Tibial nerve (tissue), 4 donors: ENCODE results near the gene BRIP1. TPM values are rescaled to one million over a fixed set of nuclear protein-coding genes. Genes with fewer than 3 reads are reported as not detected.
"Not testable (repeated sequence)": the region's sequence is repeated elsewhere in the genome, so short reads cannot be mapped to it uniquely, and the experiment has no call there.

Experiments
- DNase-seq, 2 donors: peaks; one replicate each; pipeline ENCODE4 v3.0.0-alpha.2; 2019; ENCODE audit warnings: low spot score in 2 of 2
- H3K27ac ChIP-seq, 4 donors: fragments of 200-600 bp; sonication (generic) in 3 of 4; one replicate each; pipeline ENCODE4 v1.5.1; 2017 to 2019; ENCODE audit warnings: mild to moderate bottlenecking in 1 of 4
- H3K27me3 ChIP-seq, 2 donors: fragments of 200-600 bp; sonication (generic) in 1 of 2; one replicate each; pipeline versions ENCODE4 v1.5.1 to v1.6.0; 2017 to 2019
- H3K36me3 ChIP-seq, 3 donors: fragments of 200-600 bp; sonication (generic); one replicate each; pipeline ENCODE4 v1.5.1; 2018 to 2019
- H3K4me1 ChIP-seq, 4 donors: fragments of 200-600 bp; sonication (generic) in 3 of 4; one replicate each; pipeline ENCODE4 v1.5.1; 2017 to 2019
- H3K4me3 ChIP-seq, 4 donors: fragments of 200-600 bp; sonication (generic) in 3 of 4; one replicate each; pipeline ENCODE4 v1.5.1; 2017 to 2019; ENCODE audit warnings: mild to moderate bottlenecking in 1 of 4, moderate library complexity in 1 of 4
- H3K9me3 ChIP-seq, 4 donors: fragments of 200-600 bp; sonication (generic) in 3 of 4; one replicate each; pipeline ENCODE4 v1.5.1; 2017 to 2019
- CTCF ChIP-seq, 5 experiments: fragments of 200-600 bp in 3 of 5; fragments of 450-650 bp in 2 of 5; sonication (generic) in 3 of 5; IDR thresholded peaks; one replicate each; pipeline ENCODE4 v1.5.1; 2016 to 2019; ENCODE audit warnings: antibody characterized with exemption in 5 of 5, mild to moderate bottlenecking in 3 of 5, moderate library complexity in 2 of 5
- EP300 ChIP-seq, 2 donors: sonication (generic); formaldehyde crosslinking; IDR thresholded peaks; one replicate each; pipeline ENCODE4 v1.6.1; 2017; ENCODE audit warnings: antibody characterized with exemption in 2 of 2, mild to moderate bottlenecking in 1 of 2
- POLR2A ChIP-seq, 2 donors: fragments of 450-650 bp; IDR thresholded peaks; one replicate each; pipeline ENCODE4 v1.6.1; 2017; ENCODE audit warnings: antibody characterized with exemption in 2 of 2, mild to moderate bottlenecking in 2 of 2, moderate library complexity in 2 of 2
- WGBS, 2 donors: methylation state at CpG; one replicate each; pipeline ENCODE4 v1.1.5; 2018; 5-methylcytosine and 5-hydroxymethylcytosine counted together
- total RNA-seq, 4 donors: library from RNA; depleted of rRNA; stranded (reverse); fragments of >200 nt; gene quantifications; one replicate each; pipeline ENCODE4 v1.1.0, GENCODE V29; 2016

BRIP1 gene
- total RNA-seq, 4 donors from 2014 or later = 0.42 to 3.9 (median 0.89) TPM

DNA sequence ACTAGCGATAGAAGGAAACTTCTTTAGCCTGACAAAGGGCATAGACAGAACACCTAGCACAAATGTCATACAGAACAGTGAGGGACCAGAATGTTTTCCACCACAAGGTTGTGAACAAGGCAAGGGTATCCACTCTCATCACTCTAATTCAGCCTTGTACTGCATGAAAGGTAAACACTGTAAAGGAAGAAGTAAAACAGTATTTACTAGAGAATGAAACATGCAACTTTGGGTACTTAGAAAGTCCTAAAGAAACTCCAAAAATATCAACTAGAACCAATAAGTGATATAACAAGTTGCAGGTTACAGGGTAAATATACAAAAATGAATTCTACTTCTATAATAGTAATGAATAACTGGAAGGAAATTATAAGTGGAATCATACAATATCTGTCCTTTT is 32.2 kb downstream of the BRIP1 start:
- peaks cover 0 to 11% (median 0%) of the 10 kb centered on the region in 4 donors for H3K9me3 ChIP-seq
- H3K4me3 ChIP-seq = no peak overlapping the region
- WGBS, 2 donors = 96 to 97% methylated on average over 1 of the region's 1 CpG
- no peaks in the 10 kb centered on the region for H3K4me1 ChIP-seq
- H3K27ac ChIP-seq = no peak overlapping the region
- no peak for DNase-seq
- H3K36me3 ChIP-seq = no peaks in the 10 kb centered on the region
- no peaks in the 10 kb centered on the region for H3K27me3 ChIP-seq
- TF ChIP-seq POLR2A (IDR thresholded peaks at IDR 0.05) (no peak), CTCF (IDR thresholded peaks at IDR 0.05) (no peak), EP300 (IDR thresholded peaks at IDR 0.05) (no peak)

DNA sequence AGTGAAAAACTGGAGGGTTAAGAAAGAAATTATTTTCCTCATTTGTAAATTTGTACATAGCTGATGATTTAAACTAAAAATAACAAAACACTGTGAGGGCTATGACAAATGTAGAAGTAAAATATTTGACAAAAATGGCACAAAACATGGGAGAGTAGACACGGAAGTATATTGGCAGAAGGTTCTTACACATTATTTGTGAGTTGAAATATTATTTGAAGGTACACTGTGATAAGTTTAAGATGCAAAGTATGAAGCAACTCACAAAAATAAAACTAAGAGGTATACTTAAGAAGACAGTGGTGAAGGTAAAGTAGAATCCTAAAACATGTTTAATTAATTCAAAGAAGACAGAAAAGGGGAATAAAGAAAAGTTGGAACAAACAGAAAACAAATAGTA is 34.6 kb downstream of the BRIP1 start:
- 94 to 100% methylated on average over 1 of the region's 1 CpG for WGBS, 2 donors
- no peaks in the 10 kb centered on the region for H3K36me3 ChIP-seq
- no peak overlapping the region for H3K4me3 ChIP-seq
- H3K4me1 ChIP-seq = no peaks in the 10 kb centered on the region
- H3K9me3 ChIP-seq = peaks cover 0 to 11% (median 0%) of the 10 kb centered on the region in 4 donors
- TF ChIP-seq CTCF (IDR thresholded peaks at IDR 0.05) (no peak), EP300 (IDR thresholded peaks at IDR 0.05) (no peak), POLR2A (IDR thresholded peaks at IDR 0.05) (no peak)
- no peaks in the 10 kb centered on the region for H3K27me3 ChIP-seq
- no peak for DNase-seq
- no peak overlapping the region for H3K27ac ChIP-seq

DNA sequence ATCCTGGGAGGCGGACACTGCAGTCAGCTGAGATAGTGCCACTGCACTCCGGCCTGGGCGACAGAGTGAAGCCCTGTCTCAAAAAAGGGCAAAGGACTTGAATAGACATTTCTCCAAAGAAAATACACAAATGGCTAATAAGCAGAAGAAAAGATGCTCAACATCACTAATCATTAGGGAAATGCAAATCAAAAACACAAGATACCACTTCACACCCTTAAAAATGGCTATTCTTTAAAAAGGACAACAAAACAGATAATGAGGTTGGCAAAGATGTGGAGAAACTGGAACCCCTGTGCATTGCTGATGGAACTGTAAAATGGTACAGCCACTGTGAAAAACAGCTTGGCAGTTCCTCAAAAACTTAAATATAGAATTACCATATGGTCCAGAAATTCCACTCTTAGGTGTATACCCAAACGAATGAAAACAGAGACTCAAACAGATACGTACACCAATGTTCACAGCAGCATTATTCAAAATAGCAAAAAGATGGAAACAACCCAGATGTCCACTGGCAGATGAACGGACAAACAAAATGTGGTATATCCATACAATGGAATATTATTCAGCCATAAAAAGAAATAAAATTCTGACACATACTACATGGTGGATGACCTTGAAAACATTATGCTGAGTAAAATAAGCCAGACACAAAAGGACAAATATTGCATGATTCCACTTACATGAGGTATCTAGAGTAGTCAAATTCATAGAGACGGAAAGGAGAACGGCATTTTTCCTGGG is 35.5 kb downstream of the BRIP1 start:
- no peak for DNase-seq
- Histone ChIP-seq H3K36me3 (no peaks in the 10 kb centered on the region), H3K27me3 (no peaks in the 10 kb centered on the region), H3K4me3 (no peak overlapping the region), H3K9me3 (peaks cover 0 to 11% (median 0%) of the 10 kb centered on the region in 4 donors), H3K27ac (no peak overlapping the region), H3K4me1 (no peaks in the 10 kb centered on the region)
- WGBS, 2 donors = 96 to 98% methylated on average over 8 of the region's 8 CpGs
- TF ChIP-seq POLR2A (IDR thresholded peaks at IDR 0.05) (no peak), CTCF (IDR thresholded peaks at IDR 0.05) (no peak), EP300 (IDR thresholded peaks at IDR 0.05) (no peak)

GRCh38 chr17:61826866-61827265 is 36.5 kb downstream of the BRIP1 start:
- not testable (repeated sequence) for H3K27me3 ChIP-seq, H3K4me3 ChIP-seq, H3K27ac ChIP-seq, H3K4me1 ChIP-seq, H3K36me3 ChIP-seq, DNase-seq
- H3K9me3 ChIP-seq = peaks cover 0 to 11% (median 0%) of the 10 kb centered on the region in 4 donors
- 98 to 100% methylated on average over 1 of the region's 1 CpG for WGBS, 2 donors

GRCh38 chr17:61826198-61826597 is 37.1 kb downstream of the BRIP1 start:
- H3K36me3 ChIP-seq = not testable (repeated sequence)
- WGBS, 2 donors = 93 to 95% methylated on average over 2 of the region's 2 CpGs

DNA sequence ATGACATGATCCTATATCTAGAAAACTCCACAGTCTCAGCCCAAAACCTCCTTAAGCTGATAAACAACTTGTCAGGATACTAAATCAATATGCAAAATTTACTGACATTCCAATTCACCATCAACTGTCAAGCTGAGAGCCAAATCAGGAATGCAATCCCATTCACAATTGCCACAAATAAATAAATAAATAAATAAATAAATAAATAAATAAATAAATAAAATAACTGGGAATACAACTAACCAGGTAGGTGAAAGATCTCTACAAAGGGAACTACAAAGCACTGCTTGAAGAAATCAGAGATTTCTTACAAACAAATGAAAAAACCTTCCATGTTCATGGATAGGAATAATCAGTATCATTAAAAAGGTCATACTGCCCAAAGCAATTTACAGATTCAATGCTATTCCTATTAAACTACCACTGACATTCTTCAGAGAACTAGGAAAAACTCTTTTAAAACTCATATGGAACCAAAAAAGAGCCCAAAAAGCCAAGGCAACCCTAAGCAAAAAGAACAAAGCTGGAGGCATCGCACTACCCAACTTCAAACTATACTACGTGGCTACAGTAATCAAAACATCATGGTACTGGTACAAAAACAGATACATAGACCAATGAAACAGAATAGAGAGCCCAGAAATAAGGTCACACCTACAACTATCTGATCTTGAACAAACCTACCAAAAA is 37.7 kb downstream of the BRIP1 start:
- no peak for TF ChIP-seq EP300 (IDR thresholded peaks at IDR 0.05)
- TF ChIP-seq POLR2A (IDR thresholded peaks at IDR 0.05) = no peak
- Histone ChIP-seq H3K36me3 (no peaks in the 10 kb centered on the region), H3K27me3 (no peaks in the 10 kb centered on the region), H3K9me3 (peaks cover 0 to 15% (median 0%) of the 10 kb centered on the region in 4 donors), H3K27ac (no peak overlapping the region), H3K4me3 (no peak overlapping the region), H3K4me1 (no peaks in the 10 kb centered on the region)
- DNase-seq = no peak
- WGBS, 2 donors = 97 to 98% methylated on average over 2 of the region's 2 CpGs

More at GRCh38 chr17:61826198-61826597, 37.1 kb downstream of the BRIP1 start:
- H3K4me1 ChIP-seq, H3K4me3 ChIP-seq, DNase-seq, H3K27me3 ChIP-seq, H3K27ac ChIP-seq: not testable (repeated sequence)
- H3K9me3 ChIP-seq = peaks cover 0 to 11% (median 0%) of the 10 kb centered on the region in 4 donors
